Measurements from ENCODE around the gene CMSS1.

The CMSS1 gene

DNA sequence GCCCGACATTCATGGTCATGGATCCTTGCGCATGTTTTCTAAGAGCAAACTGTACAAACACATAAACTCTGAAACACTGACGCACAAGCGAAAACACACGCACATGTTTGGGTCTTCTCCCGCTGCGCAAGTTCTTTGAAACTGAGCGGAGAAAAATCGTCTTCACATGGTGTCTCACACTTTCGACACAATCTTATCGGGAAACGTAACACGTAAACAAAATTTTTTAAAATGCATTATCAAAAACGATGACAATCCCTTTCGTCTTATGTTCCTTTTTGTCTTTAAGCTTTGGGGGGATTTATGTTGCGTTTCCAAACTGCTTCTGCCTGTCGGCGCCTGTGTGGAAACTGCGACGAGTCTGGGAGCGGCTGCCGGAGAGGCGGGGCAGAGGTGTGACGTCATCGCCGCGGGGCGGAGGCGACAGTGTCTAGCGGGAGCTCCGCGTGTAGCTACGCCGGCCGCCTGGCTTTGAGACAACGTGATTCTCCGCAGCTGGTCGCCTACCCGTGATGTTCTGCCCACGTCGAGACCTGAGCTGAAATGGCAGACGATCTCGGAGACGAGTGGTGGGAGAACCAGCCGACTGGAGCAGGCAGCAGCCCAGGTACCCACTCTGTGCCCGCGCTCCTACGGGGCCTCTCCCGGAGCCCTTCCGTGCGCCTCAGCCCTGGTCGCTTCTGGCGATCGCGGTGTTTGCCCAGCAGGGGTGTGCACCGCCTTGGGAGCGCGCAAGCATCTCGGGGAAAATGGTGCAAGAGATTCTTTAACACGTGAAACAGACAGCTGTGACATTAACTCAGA lies at the start of gene CMSS1:
Gene CMSS1 (plus strand): TSS at position 426 of the 804 bp plus-strand sequence.
- peak; percentile 94 for DNase-seq

DNA sequence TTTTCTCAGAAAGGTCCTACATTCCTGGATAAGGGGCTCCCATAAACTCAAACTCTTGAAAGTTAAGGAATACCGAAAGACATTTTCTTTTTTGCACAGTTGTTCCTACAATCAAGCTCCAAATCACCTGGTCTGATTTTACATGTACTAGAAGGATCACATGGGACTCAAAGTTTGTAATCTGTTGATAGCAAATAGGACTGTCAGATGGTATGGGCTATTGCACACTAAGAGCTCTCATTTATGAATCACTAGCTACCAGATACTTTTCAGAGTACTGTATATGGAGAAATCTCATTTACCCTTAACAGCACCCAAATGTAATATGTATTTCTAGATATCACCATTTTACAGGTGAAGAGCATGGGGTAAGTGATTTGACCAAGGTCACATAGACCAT lies 49.5 kb upstream of the CMSS1 start:
- no peak for DNase-seq

- DNase-seq, result no peak
These were observed 48.7 kb upstream of the CMSS1 start for GRCh38 chr3:99768808-99769501.

GRCh38 chr3:99772171-99772570 lies 45.5 kb upstream of the CMSS1 start:
- DNase-seq, result no peak

GRCh38 chr3:99772671-99773070 lies 45.0 kb upstream of the CMSS1 start:
- DNase-seq, result no peak

DNA sequence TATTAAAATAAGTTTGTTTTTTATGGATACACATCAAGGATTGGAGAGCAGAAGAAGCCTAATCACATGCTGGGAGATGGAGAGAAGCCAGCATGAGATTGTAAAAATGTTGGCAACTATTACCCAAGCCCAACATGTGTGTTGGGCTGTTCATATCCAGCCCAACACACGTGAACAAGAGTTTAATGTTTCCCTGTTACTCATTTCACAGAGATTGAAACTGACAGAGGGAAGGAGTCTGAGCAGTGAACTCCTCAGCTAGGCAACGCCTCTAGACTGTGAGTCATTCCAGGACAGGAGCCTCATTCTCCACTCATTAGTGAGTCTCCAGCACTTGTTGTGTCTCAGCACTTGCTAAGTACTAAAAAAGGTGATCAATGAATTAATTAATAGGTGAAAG lies 43.2 kb upstream of the CMSS1 start:
- peak; percentile 63 for DNase-seq

- no peak for DNase-seq
These were observed 41.0 kb upstream of the CMSS1 start for GRCh38 chr3:99776516-99777209.

DNA sequence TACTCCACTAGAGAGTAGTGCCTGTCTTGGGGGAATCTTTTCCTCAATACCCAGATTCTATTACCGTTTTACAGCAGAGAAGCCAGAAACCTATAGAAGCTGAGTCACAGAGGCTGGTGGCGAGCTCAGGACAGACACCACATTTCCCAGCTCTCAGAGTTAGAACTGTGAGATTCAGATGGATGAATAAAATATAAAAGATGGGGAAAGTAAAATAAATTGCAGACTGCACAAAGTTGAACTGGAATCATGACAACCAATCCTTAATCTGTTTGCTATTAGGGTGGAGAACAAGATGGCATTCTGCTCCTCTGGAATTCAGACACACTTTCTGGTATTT lies 40.5 kb upstream of the CMSS1 start:
- no peak for DNase-seq

- no peak for DNase-seq
These were observed 40.0 kb upstream of the CMSS1 start for GRCh38 chr3:99777708-99778107.

DNA sequence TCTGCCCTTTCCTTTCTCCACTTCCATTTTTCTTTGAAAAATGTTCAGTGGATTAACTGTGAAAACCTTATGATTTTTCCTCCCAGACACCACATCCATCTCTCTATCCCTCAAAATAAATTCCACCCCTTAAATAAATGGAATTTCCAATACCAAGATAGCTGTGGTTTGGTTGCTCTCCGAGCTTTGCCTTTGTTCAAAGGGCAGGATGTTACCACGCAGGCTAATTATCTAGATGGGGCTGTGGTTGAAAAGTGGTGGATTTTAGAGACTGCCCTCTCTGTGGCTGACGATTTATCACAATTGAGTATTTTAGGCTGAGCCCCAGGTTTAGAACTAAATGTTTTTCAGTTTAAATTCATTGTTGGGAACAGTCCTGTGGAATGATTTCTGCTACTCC lies 36.9 kb upstream of the CMSS1 start:
- DNase-seq, result no peak

- no peak for DNase-seq
These were observed 35.9 kb upstream of the CMSS1 start for GRCh38 chr3:99781761-99782160.

DNA sequence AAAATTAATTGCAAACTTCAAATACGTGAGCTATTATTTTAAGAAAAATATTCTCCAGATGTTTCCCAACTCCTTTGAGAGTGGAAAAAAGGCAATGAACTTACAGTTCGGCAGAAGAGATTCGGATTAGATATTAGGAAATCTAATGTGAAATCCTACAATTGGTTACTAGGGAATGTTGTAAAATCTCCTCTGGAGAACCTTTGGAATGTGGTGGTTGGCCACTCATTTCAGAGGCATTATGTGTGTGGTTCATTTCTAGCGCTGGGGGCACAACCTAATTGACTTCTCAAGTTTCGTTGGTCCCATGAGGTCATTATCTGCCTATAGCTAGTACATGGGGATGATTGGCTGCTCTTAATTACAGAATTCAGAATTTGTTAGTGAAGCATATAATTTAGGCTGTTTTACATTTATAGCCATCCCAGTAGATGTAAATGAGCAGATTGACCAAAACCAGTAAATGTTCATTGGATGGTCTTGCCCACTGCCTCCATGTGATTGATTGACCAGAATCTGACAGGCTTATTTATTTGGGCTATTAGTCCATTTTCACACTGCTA lies 34.6 kb upstream of the CMSS1 start:
- no peak for DNase-seq

- peak; percentile 27 for DNase-seq
These were observed 28.5 kb upstream of the CMSS1 start for GRCh38 chr3:99789011-99789721.

GRCh38 chr3:99794485-99794884 lies 23.2 kb upstream of the CMSS1 start:
- DNase-seq, result no peak

DNA sequence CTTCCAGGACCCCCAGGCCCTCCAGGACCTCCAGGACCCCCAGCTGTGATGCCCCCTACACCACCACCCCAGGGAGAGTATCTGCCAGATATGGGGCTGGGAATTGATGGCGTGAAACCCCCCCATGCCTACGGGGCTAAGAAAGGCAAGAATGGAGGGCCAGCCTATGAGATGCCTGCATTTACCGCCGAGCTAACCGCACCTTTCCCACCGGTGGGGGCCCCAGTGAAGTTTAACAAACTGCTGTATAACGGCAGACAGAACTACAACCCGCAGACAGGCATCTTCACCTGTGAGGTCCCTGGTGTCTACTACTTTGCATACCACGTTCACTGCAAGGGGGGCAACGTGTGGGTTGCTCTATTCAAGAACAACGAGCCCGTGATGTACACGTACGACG lies 22.1 kb upstream of the CMSS1 start:
- no peak for DNase-seq

GRCh38 chr3:99799422-99799821 lies 18.2 kb upstream of the CMSS1 start:
- no peak for DNase-seq

GRCh38 chr3:99803297-99803696 lies 14.4 kb upstream of the CMSS1 start:
- DNase-seq, result no peak

DNA sequence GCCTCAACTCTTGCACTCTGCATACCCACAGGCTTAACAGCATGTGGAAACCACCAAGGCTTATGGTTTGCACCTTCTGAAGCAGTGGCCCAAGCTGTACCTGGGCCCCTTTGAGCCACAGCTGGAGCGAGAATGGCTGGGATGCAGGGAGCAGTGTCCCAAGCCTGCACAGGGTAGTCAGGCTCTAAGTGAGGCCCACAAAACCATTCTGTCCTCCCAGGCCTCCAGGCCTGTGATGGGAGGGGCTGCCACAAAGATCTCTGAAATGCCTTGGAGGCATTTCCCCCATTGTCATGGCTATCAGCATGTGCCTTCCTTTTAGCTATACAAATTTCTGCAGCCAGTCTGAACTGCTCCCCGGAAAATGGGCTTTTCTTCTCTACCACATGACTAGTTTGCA lies 12.5 kb upstream of the CMSS1 start:
- DNase-seq, result no peak

GRCh38 chr3:99808163-99808794 lies 9.4 kb upstream of the CMSS1 start:
- DNase-seq, result peak; percentile 47

DNA sequence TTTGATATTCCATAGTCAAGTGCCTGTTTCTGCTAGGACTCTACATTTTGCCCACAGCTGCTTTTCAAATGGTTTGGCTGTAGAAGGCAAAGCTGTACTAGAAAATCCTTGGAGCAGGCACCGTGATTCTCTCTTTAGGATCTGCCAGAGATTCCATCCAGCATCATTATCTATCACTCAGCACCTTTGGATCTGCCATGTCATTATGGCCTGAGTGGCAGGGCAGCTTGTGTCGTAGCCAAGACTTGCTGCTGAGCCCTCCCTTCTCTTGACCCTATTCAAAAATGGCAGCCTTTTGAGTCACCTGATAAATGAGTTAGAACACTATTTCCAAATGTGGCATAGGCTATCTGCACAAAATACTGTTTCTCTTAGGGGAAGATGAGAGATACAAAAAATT lies 8.1 kb upstream of the CMSS1 start:
- no peak for DNase-seq

- DNase-seq, result no peak
These were observed 7.3 kb upstream of the CMSS1 start for GRCh38 chr3:99810403-99810802.

GRCh38 chr3:99817047-99817436 lies 620 bp upstream of the CMSS1 start:
- no peak for DNase-seq

DNA sequence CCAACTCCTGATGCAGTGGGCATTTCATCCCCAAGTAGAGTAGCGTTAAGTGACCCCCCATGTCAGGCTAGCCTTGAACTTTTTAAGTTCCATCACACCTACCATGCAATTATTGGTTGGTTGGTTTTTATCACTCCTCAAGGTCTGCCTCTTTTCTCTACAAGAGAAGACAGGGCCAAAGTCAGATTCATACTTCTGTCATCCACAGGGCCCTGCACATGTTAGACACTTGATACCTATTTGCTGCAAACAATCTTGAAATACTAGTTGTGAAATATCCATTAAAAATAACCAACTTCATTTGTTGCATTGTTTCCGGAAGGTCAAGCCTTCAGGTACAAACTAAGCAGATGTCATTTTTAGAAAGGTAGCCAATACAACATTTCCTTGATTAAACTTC lies 1.2 kb downstream of the CMSS1 start:
- no peak for DNase-seq
